ENCODE measurements around the gene FOXN3. TPM values are rescaled to one million over a fixed set of nuclear protein-coding genes. Genes with fewer than 3 reads are reported as not detected.

The FOXN3 gene
- total RNA-seq, 1 experiment from 2014 or later: 8.8 TPM

GRCh38 chr14:89417465-89418225 is 612 bp upstream of the FOXN3 start:
- Histone ChIP-seq H3K9me3 (ENCODE audit: control insufficient read depth, insufficient read depth, low read depth, low read length) (no peaks in the 10 kb centered on the region), H3K4me1 (ENCODE audit: control insufficient read depth, insufficient read depth, low read length) (no peaks in the 10 kb centered on the region), H3K27me3 (ENCODE audit: control insufficient read depth, insufficient read depth, low read length) (no peaks in the 10 kb centered on the region), H3K36me3 (ENCODE audit: control insufficient read depth, insufficient read depth, low read length) (no peaks in the 10 kb centered on the region), H3K4me3 (ENCODE audit: low read depth in 2 of 2, low read length in 2 of 2) (peak overlapping the region; percentile 49 to 60), H3K27ac (ENCODE audit: low read length) (0 out of 2 replicates have a peak overlapping the region, but pooled peaks have one; percentile 34)
- intact Hi-C loops (cut with micrococcal nuclease; ENCODE audit: unreplicated experiment) (loop anchor here (5.0 kb wide), 1 partner anchor 375 kb away; no protein-coding TSS in a partner anchor), in situ Hi-C loops (cut with HindIII; ENCODE audit: low pct_unique_long_range_greater_than_20kb, low sequenced_read_pairs) (no loop called here)
- DNase-seq (ENCODE audit: low read depth, low spot score) (no peak), ATAC-seq (peak; percentile 74)
- BruUV-seq (replicated peaks): no TSS peak
- CTCF ChIA-PET: no interaction called here
- peak; percentile 51 for TF ChIP-seq CTCF (IDR thresholded peaks at IDR 0.05)
- TF ChIP-seq TCF7L2 (IDR thresholded peaks at IDR 0.05; ENCODE audit: low read depth, low read length): no peak
- POLR2A ChIA-PET: no interaction called here

GRCh38 chr14:89416002-89416995 is 734 bp downstream of the FOXN3 start:
- Histone ChIP-seq H3K4me3 (ENCODE audit: low read depth in 2 of 2, low read length in 2 of 2) (peak overlapping the region; percentile 58 to 71), H3K9me3 (ENCODE audit: control insufficient read depth, insufficient read depth, low read depth, low read length) (no peaks in the 10 kb centered on the region), H3K36me3 (ENCODE audit: control insufficient read depth, insufficient read depth, low read length) (no peaks in the 10 kb centered on the region), H3K27ac (ENCODE audit: low read length) (no peak overlapping the region), H3K27me3 (ENCODE audit: control insufficient read depth, insufficient read depth, low read length) (no peaks in the 10 kb centered on the region), H3K4me1 (ENCODE audit: control insufficient read depth, insufficient read depth, low read length) (no peaks in the 10 kb centered on the region)
- ATAC-seq (peak; percentile 95), DNase-seq (ENCODE audit: low read depth, low spot score) (peak; percentile 78)
- intact Hi-C loops (cut with micrococcal nuclease; ENCODE audit: unreplicated experiment): loop anchor here (5.0 kb wide), 1 partner anchor 374 kb away; no protein-coding TSS in a partner anchor
- BruUV-seq (replicated peaks): no TSS peak
- in situ Hi-C loops (cut with HindIII; ENCODE audit: low pct_unique_long_range_greater_than_20kb, low sequenced_read_pairs): no loop called here
- ChIA-PET POLR2A (no interaction called here), CTCF (no interaction called here)
- TF ChIP-seq TCF7L2 (IDR thresholded peaks at IDR 0.05; ENCODE audit: low read depth, low read length) (0 out of 2 replicates have a peak, but pooled peaks have one; percentile 48), CTCF (IDR thresholded peaks at IDR 0.05) (no peak)

- no peak for TF ChIP-seq CTCF (IDR thresholded peaks at IDR 0.05)
- Histone ChIP-seq H3K27me3 (ENCODE audit: control insufficient read depth, insufficient read depth, low read length) (no peaks in the 10 kb centered on the region), H3K27ac (ENCODE audit: low read length) (no peak overlapping the region), H3K4me3 (ENCODE audit: low read depth in 2 of 2, low read length in 2 of 2) (no peak overlapping the region; a peak in 1 of 4 replicates), H3K36me3 (ENCODE audit: control insufficient read depth, insufficient read depth, low read length) (no peaks in the 10 kb centered on the region), H3K9me3 (ENCODE audit: control insufficient read depth, insufficient read depth, low read depth, low read length) (no peaks in the 10 kb centered on the region), H3K4me1 (ENCODE audit: control insufficient read depth, insufficient read depth, low read length) (no peaks in the 10 kb centered on the region)
- BruUV-seq (replicated peaks): no TSS peak
- CTCF ChIA-PET: no interaction called here
- in situ Hi-C loops (cut with HindIII; ENCODE audit: low pct_unique_long_range_greater_than_20kb, low sequenced_read_pairs) (no loop called here), intact Hi-C loops (cut with micrococcal nuclease; ENCODE audit: unreplicated experiment) (loop anchor here (5.0 kb wide), 1 partner anchor 373 kb away; no protein-coding TSS in a partner anchor)
- DNase-seq (ENCODE audit: low read depth, low spot score): no peak
- no peak for ATAC-seq
- POLR2A ChIA-PET: no interaction called here
Measured at GRCh38 chr14:89415159-89415558, 1.9 kb downstream of the FOXN3 start.
